MM.1S (cell line): ENCODE results near the gene ACTL6B.

ENCODE experiments used
- EZH2 ChIP-seq: fragments of 300-600 bp; sonication (generic); optimal IDR thresholded peaks from 2 replicates; pipeline ENCODE3; 2017; ENCODE audit warnings: low read depth, mild to moderate bottlenecking, antibody characterized with exemption, low read length, mixed read lengths
- TF ChIP-seq, protein P1 (sequence below): fragments of 300-600 bp; sonication (generic); IDR thresholded peaks from 2 replicates; pipeline ENCODE4 v1.5.1; 2016; ENCODE audit warnings: antibody characterized with exemption, low read length, mixed read lengths

DNA sequence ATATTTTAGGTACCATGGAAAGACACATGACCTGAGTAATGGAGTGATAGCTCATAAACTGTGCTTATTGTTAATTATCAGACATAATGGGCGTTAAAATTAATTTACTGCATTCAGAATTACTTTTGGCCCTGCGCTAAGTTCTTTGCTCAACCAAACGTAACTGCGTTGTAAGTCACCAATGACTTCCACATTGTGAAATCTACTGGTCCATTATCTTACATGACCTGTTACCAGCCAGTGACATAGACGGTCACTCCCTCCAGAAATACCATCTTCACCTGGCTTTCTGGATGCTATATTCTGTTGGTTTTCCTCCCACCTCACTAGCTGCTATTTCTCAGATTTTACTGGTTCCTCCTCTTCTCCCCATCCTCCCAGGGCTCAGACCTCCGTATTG is 42.8 kb upstream of the ACTL6B start:
- TF ChIP-seq, protein P1, sequence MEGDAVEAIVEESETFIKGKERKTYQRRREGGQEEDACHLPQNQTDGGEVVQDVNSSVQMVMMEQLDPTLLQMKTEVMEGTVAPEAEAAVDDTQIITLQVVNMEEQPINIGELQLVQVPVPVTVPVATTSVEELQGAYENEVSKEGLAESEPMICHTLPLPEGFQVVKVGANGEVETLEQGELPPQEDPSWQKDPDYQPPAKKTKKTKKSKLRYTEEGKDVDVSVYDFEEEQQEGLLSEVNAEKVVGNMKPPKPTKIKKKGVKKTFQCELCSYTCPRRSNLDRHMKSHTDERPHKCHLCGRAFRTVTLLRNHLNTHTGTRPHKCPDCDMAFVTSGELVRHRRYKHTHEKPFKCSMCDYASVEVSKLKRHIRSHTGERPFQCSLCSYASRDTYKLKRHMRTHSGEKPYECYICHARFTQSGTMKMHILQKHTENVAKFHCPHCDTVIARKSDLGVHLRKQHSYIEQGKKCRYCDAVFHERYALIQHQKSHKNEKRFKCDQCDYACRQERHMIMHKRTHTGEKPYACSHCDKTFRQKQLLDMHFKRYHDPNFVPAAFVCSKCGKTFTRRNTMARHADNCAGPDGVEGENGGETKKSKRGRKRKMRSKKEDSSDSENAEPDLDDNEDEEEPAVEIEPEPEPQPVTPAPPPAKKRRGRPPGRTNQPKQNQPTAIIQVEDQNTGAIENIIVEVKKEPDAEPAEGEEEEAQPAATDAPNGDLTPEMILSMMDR, result no peak
- TF ChIP-seq EZH2, result no peak
